ENCODE data around the gene CASP3. TPM values are rescaled to one million over a fixed set of nuclear protein-coding genes. Genes with fewer than 3 reads are reported as not detected.
A peak's percentile ranks its signal among the peaks of the same experiment; 100 is the strongest.

Gene CASP3
- total RNA-seq, 2 donors from 2014 or later: 45.4 to 57.9 TPM

- Histone ChIP-seq H3K9me3 (no peaks in the 10 kb centered on the region), H3K27me3 (no peaks in the 10 kb centered on the region), H3K4me3 (no peak overlapping the region), H3K9ac (ENCODE audit: low read depth in 2 of 2, low read length in 2 of 2) (peak overlapping the region in 1 of 2 donors; percentile 4), H3K27ac (peak overlapping the region; percentile 60), H3K4me1 (no peaks in the 10 kb centered on the region), H3K36me3 (no peaks in the 10 kb centered on the region)
- intact Hi-C loops (cut with DNase I): no loop called here
- DNase-seq: peak; percentile 70
- no peak for TF ChIP-seq CTCF (IDR thresholded peaks at IDR 0.05)
These were observed 31.5 kb upstream of the CASP3 start for GRCh38 chr4:184680698-184681097.

GRCh38 chr4:184675821-184676492, 26.7 kb upstream of the CASP3 start:
- no peak overlapping the region for H3K4me3 ChIP-seq
- intact Hi-C loops (cut with DNase I): no loop called here
- H3K9me3 ChIP-seq: no peaks in the 10 kb centered on the region
- no peaks in the 10 kb centered on the region for H3K36me3 ChIP-seq
- DNase-seq: no peak
- no peak overlapping the region for H3K9ac ChIP-seq (ENCODE audit: low read depth in 2 of 2, low read length in 2 of 2)
- TF ChIP-seq CTCF (IDR thresholded peaks at IDR 0.05): no peak
- no peaks in the 10 kb centered on the region for H3K27me3 ChIP-seq
- no peak overlapping the region for H3K27ac ChIP-seq
- no peaks in the 10 kb centered on the region for H3K4me1 ChIP-seq

GRCh38 chr4:184675018-184675417, 25.8 kb upstream of the CASP3 start:
- intact Hi-C loops (cut with DNase I): no loop called here
- Histone ChIP-seq H3K27ac (no peak overlapping the region), H3K4me1 (no peaks in the 10 kb centered on the region), H3K9me3 (no peaks in the 10 kb centered on the region), H3K4me3 (no peak overlapping the region), H3K9ac (ENCODE audit: low read depth in 2 of 2, low read length in 2 of 2) (no peak overlapping the region), H3K27me3 (no peaks in the 10 kb centered on the region), H3K36me3 (no peaks in the 10 kb centered on the region)
- DNase-seq: no peak
- no peak for TF ChIP-seq CTCF (IDR thresholded peaks at IDR 0.05)

- H3K9ac ChIP-seq (ENCODE audit: low read depth in 2 of 2, low read length in 2 of 2): no peak overlapping the region
- no peak for DNase-seq
- intact Hi-C loops (cut with DNase I): no loop called here
- no peaks in the 10 kb centered on the region for H3K4me1 ChIP-seq
- H3K27me3 ChIP-seq: no peaks in the 10 kb centered on the region
- no peaks in the 10 kb centered on the region for H3K36me3 ChIP-seq
- TF ChIP-seq CTCF (IDR thresholded peaks at IDR 0.05): no peak
- no peak overlapping the region for H3K27ac ChIP-seq
- no peak overlapping the region for H3K4me3 ChIP-seq
- H3K9me3 ChIP-seq: no peaks in the 10 kb centered on the region
These were observed 24.8 kb upstream of the CASP3 start for GRCh38 chr4:184674011-184674410.

GRCh38 chr4:184672741-184673140, 23.5 kb upstream of the CASP3 start:
- H3K27ac ChIP-seq: no peak overlapping the region
- no peak overlapping the region for H3K9ac ChIP-seq (ENCODE audit: low read depth in 2 of 2, low read length in 2 of 2)
- DNase-seq: no peak
- H3K4me3 ChIP-seq: no peak overlapping the region
- TF ChIP-seq CTCF (IDR thresholded peaks at IDR 0.05): no peak
- no peaks in the 10 kb centered on the region for H3K36me3 ChIP-seq
- H3K9me3 ChIP-seq: no peaks in the 10 kb centered on the region
- intact Hi-C loops (cut with DNase I): no loop called here
- no peaks in the 10 kb centered on the region for H3K27me3 ChIP-seq
- H3K4me1 ChIP-seq: no peaks in the 10 kb centered on the region
